GM12878 (cell line): ENCODE measurements around the gene ATAD3A.
"Not testable (repeated sequence)": the region's sequence is repeated elsewhere in the genome, so short reads cannot be mapped to it uniquely, and the experiment has no call there.

Experiments
- CBX3 ChIP-seq: fragments of 200-600 bp; sonication (generic); IDR thresholded peaks from 2 replicates; pipeline ENCODE4 v1.6.1; 2016; ENCODE audit warnings: low read depth, borderline replicate concordance
- EED ChIP-seq: sonication (generic); IDR thresholded peaks from 2 replicates; pipeline ENCODE4 v1.6.1; 2016; ENCODE audit warnings: antibody characterized with exemption, low read depth
- EGR1 ChIP-seq, 2 experiments: IDR thresholded peaks; 1 replicate in 1 of 2; 2 replicates in 1 of 2; pipeline ENCODE4 v1.6.1; 2011 to 2012; ENCODE audit warnings: low read depth in 2 of 2, low read length in 2 of 2, borderline replicate concordance in 1 of 2, mild to moderate bottlenecking in 1 of 2, moderate library complexity in 1 of 2
- MEF2B ChIP-seq: fragments of 450-650 bp; IDR thresholded peaks from 2 replicates; pipeline ENCODE4 v1.6.1; 2018; ENCODE audit warnings: mild to moderate bottlenecking, moderate library complexity; ENCODE audit not compliant: partially characterized antibody, poor library complexity, severe bottlenecking
- MXI1 ChIP-seq: fragments of 150-350 bp; IDR thresholded peaks from 2 replicates; pipeline ENCODE4 v1.6.1; 2011; ENCODE audit warnings: low read depth, mild to moderate bottlenecking, inconsistent platforms, low read length, improper control_type of control experiment
- POLR2A ChIP-seq: IDR thresholded peaks from 2 replicates; pipeline ENCODE4 v1.6.1; 2011; ENCODE audit warnings: low read depth, mild to moderate bottlenecking, low read length
- RBBP5 ChIP-seq: fragments of 200-600 bp; sonication (generic); conservative IDR thresholded peaks from 2 replicates; pipeline ENCODE4 v1.6.1; 2016
- TCF7 ChIP-seq: IDR thresholded peaks from 2 replicates; pipeline ENCODE4 v1.6.1; 2014; ENCODE audit warnings: antibody characterized with exemption, borderline replicate concordance
- ZNF24 ChIP-seq: fragments of 450-650 bp; IDR thresholded peaks from 2 replicates; pipeline ENCODE4 v1.6.1; 2017; ENCODE audit warnings: antibody characterized with exemption, mild to moderate bottlenecking
- TF ChIP-seq, protein P1 (sequence below), 3 experiments: IDR thresholded peaks in 2 of 3; conservative IDR thresholded peaks in 1 of 3; 2 replicates each; pipeline ENCODE4 v1.5.1; 2011; ENCODE audit warnings: low read depth in 3 of 3, low read length in 3 of 3, mild to moderate bottlenecking in 3 of 3, control low read depth in 2 of 3, moderate library complexity in 2 of 3, inconsistent platforms in 1 of 3, mixed read lengths in 1 of 3; ENCODE audit not compliant: control insufficient read depth in 2 of 3, insufficient read depth in 1 of 3; ENCODE audit errors: extremely low read depth in 1 of 3
- TF ChIP-seq, protein P2 (sequence below): IDR thresholded peaks from 2 replicates; pipeline ENCODE4 v1.6.1; 2012; ENCODE audit warnings: improper control_type of control experiment, low read depth, low read length; ENCODE audit not compliant: insufficient replicate concordance

- TF ChIP-seq CBX3; EGR1 (IDR thresholded peaks at IDR 0.05; ENCODE audit: borderline replicate concordance in 1 of 2, low read depth in 2 of 2, low read length in 2 of 2); RBBP5; TCF7; ZNF24; POLR2A; EED; MXI1: not testable (repeated sequence)
- TF ChIP-seq, protein P1, sequence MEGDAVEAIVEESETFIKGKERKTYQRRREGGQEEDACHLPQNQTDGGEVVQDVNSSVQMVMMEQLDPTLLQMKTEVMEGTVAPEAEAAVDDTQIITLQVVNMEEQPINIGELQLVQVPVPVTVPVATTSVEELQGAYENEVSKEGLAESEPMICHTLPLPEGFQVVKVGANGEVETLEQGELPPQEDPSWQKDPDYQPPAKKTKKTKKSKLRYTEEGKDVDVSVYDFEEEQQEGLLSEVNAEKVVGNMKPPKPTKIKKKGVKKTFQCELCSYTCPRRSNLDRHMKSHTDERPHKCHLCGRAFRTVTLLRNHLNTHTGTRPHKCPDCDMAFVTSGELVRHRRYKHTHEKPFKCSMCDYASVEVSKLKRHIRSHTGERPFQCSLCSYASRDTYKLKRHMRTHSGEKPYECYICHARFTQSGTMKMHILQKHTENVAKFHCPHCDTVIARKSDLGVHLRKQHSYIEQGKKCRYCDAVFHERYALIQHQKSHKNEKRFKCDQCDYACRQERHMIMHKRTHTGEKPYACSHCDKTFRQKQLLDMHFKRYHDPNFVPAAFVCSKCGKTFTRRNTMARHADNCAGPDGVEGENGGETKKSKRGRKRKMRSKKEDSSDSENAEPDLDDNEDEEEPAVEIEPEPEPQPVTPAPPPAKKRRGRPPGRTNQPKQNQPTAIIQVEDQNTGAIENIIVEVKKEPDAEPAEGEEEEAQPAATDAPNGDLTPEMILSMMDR (IDR thresholded peaks at IDR 0.05 in 2 of 3, conservative IDR thresholded peaks at IDR 0.05 in 1 of 3; ENCODE audit: control insufficient read depth in 2 of 3, extremely low read depth in 1 of 3, insufficient read depth in 1 of 3, low read depth in 3 of 3, low read length in 3 of 3): peak in 2 of 3 experiments; percentile 9 to 15; a peak in 1 of 6 replicates
- TF ChIP-seq, protein P2, sequence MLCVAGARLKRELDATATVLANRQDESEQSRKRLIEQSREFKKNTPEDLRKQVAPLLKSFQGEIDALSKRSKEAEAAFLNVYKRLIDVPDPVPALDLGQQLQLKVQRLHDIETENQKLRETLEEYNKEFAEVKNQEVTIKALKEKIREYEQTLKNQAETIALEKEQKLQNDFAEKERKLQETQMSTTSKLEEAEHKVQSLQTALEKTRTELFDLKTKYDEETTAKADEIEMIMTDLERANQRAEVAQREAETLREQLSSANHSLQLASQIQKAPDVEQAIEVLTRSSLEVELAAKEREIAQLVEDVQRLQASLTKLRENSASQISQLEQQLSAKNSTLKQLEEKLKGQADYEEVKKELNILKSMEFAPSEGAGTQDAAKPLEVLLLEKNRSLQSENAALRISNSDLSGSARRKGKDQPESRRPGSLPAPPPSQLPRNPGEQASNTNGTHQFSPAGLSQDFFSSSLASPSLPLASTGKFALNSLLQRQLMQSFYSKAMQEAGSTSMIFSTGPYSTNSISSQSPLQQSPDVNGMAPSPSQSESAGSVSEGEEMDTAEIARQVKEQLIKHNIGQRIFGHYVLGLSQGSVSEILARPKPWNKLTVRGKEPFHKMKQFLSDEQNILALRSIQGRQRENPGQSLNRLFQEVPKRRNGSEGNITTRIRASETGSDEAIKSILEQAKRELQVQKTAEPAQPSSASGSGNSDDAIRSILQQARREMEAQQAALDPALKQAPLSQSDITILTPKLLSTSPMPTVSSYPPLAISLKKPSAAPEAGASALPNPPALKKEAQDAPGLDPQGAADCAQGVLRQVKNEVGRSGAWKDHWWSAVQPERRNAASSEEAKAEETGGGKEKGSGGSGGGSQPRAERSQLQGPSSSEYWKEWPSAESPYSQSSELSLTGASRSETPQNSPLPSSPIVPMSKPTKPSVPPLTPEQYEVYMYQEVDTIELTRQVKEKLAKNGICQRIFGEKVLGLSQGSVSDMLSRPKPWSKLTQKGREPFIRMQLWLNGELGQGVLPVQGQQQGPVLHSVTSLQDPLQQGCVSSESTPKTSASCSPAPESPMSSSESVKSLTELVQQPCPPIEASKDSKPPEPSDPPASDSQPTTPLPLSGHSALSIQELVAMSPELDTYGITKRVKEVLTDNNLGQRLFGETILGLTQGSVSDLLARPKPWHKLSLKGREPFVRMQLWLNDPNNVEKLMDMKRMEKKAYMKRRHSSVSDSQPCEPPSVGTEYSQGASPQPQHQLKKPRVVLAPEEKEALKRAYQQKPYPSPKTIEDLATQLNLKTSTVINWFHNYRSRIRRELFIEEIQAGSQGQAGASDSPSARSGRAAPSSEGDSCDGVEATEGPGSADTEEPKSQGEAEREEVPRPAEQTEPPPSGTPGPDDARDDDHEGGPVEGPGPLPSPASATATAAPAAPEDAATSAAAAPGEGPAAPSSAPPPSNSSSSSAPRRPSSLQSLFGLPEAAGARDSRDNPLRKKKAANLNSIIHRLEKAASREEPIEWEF: not testable (repeated sequence)
- peak; percentile 70 for TF ChIP-seq MEF2B
These were observed 6.6 kb upstream of the ATAD3A start for GRCh38 chr1:1505366-1505798.
